GM13977 (cell line): ENCODE measurements around the gene ITM2A.

Experiments
- DNase-seq: peaks from one replicate; pipeline ENCODE4 v3.0.0; 2012; ENCODE audit warnings: low spot score
- CTCF ChIP-seq: IDR thresholded peaks from 2 replicates; pipeline ENCODE4 v1.5.1; 2012; ENCODE audit warnings: mild to moderate bottlenecking, control low read depth; ENCODE audit not compliant: insufficient read depth; ENCODE audit errors: extremely low read depth, missing control alignments
- in situ Hi-C: fragments of 300-500 bp; cut with MboI; formaldehyde crosslinking; loops from one replicate; pipeline ENCODE4 v1.12.0; 2022; ENCODE audit warnings: low sequenced_read_pairs, low pct_unique_long_range_greater_than_20kb, mixed read lengths, inconsistent platforms; ENCODE audit not compliant: unreplicated experiment

ITM2A gene

GRCh38 chrX:79366873-79367749 lies at the start of gene ITM2A:
Gene ITM2A (minus strand): TSS chrX:79367334. CDS start chrX:79367215, 119 bp downstream.
- in situ Hi-C loops = no loop called here

GRCh38 chrX:79415056-79415455 lies 47.9 kb upstream of the ITM2A start:
- in situ Hi-C loops = no loop called here
- no peak for DNase-seq
- TF ChIP-seq CTCF = no peak

More at GRCh38 chrX:79366873-79367749, at the start of gene ITM2A:
- TF ChIP-seq CTCF = no peak
- DNase-seq = peak; percentile 23

GRCh38 chrX:79413963-79414362 lies 46.8 kb upstream of the ITM2A start:
- in situ Hi-C loops = no loop called here
- no peak for DNase-seq
- no peak for TF ChIP-seq CTCF

- in situ Hi-C loops = no loop called here
- DNase-seq = peak; percentile 13
- TF ChIP-seq CTCF = peak; percentile 48
These were observed 45.8 kb upstream of the ITM2A start for GRCh38 chrX:79412972-79413371.

- no peak for DNase-seq
- no peak for TF ChIP-seq CTCF
- in situ Hi-C loops = no loop called here
These were observed 45.0 kb upstream of the ITM2A start for GRCh38 chrX:79412166-79412565.

GRCh38 chrX:79409657-79410056 lies 42.5 kb upstream of the ITM2A start:
- in situ Hi-C loops = no loop called here
- DNase-seq = no peak
- no peak for TF ChIP-seq CTCF
